Measurements from ENCODE around the gene CYTH1. TPM values are rescaled to one million over a fixed set of nuclear protein-coding genes. Genes with fewer than 3 reads are reported as not detected.

The CYTH1 gene
- total RNA-seq, 1 experiment from 2014 or later: 20.0 TPM

GRCh38 chr17:78774453-78774852 lies 7.6 kb downstream of the CYTH1 start:
- H3K27me3 Mint-ChIP-seq (ENCODE audit: low read depth): no peaks in the 10 kb centered on the region; the same call in 1 of the 2 replicates
- no peak for TF ChIP-seq SMAD4 (CRISPR knock-in tag; IDR thresholded peaks at IDR 0.05)
- TF ChIP-seq SMAD3 (CRISPR knock-in tag; IDR thresholded peaks at IDR 0.05; ENCODE audit: borderline replicate concordance): no peak
- no peak for TF ChIP-seq EMX1 (CRISPR knock-in tag; IDR thresholded peaks at IDR 0.05)
- TF ChIP-seq, protein P1, sequence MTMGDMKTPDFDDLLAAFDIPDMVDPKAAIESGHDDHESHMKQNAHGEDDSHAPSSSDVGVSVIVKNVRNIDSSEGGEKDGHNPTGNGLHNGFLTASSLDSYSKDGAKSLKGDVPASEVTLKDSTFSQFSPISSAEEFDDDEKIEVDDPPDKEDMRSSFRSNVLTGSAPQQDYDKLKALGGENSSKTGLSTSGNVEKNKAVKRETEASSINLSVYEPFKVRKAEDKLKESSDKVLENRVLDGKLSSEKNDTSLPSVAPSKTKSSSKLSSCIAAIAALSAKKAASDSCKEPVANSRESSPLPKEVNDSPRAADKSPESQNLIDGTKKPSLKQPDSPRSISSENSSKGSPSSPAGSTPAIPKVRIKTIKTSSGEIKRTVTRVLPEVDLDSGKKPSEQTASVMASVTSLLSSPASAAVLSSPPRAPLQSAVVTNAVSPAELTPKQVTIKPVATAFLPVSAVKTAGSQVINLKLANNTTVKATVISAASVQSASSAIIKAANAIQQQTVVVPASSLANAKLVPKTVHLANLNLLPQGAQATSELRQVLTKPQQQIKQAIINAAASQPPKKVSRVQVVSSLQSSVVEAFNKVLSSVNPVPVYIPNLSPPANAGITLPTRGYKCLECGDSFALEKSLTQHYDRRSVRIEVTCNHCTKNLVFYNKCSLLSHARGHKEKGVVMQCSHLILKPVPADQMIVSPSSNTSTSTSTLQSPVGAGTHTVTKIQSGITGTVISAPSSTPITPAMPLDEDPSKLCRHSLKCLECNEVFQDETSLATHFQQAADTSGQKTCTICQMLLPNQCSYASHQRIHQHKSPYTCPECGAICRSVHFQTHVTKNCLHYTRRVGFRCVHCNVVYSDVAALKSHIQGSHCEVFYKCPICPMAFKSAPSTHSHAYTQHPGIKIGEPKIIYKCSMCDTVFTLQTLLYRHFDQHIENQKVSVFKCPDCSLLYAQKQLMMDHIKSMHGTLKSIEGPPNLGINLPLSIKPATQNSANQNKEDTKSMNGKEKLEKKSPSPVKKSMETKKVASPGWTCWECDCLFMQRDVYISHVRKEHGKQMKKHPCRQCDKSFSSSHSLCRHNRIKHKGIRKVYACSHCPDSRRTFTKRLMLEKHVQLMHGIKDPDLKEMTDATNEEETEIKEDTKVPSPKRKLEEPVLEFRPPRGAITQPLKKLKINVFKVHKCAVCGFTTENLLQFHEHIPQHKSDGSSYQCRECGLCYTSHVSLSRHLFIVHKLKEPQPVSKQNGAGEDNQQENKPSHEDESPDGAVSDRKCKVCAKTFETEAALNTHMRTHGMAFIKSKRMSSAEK (CRISPR knock-in tag; IDR thresholded peaks at IDR 0.05; ENCODE audit: borderline replicate concordance): no peak
- TF ChIP-seq ZNF121 (CRISPR knock-in tag; IDR thresholded peaks at IDR 0.05): no peak
- H3K9me3 Mint-ChIP-seq: no peaks in the 10 kb centered on the region
- peak overlapping the region; percentile 72 for H3K27ac Mint-ChIP-seq
- DNase-seq (ENCODE audit: low spot score) (no peak), ATAC-seq (no peak)
- ChIA-PET POLR2A (no interaction called here), CTCF (no interaction called here)
- no peak overlapping the region for H3K4me3 Mint-ChIP-seq
- no peaks in the 10 kb centered on the region for H3K36me3 Mint-ChIP-seq
- H3K4me1 Mint-ChIP-seq: peaks cover 12% of the 10 kb centered on the region

GRCh38 chr17:78771758-78772382 lies 10.2 kb downstream of the CYTH1 start:
- ChIA-PET CTCF (no interaction called here), POLR2A (interaction anchor here (0.6 kb wide), 1 partner anchor 18 kb away, joined by 3 read pairs; no protein-coding TSS in a partner anchor)
- ATAC-seq (no peak), DNase-seq (ENCODE audit: low spot score) (no peak)
- no peaks in the 10 kb centered on the region for H3K36me3 Mint-ChIP-seq
- no peaks in the 10 kb centered on the region for H3K9me3 Mint-ChIP-seq
- peak overlapping the region; percentile 55 for H3K27ac Mint-ChIP-seq
- no peak overlapping the region for H3K4me3 Mint-ChIP-seq
- no peaks in the 10 kb centered on the region; the same call in 1 of the 2 replicates for H3K27me3 Mint-ChIP-seq (ENCODE audit: low read depth)
- H3K4me1 Mint-ChIP-seq: peaks cover 12% of the 10 kb centered on the region
- TF ChIP-seq TEAD4 (CRISPR knock-in tag; IDR thresholded peaks at IDR 0.05) (no peak), ZBTB21 (CRISPR knock-in tag; IDR thresholded peaks at IDR 0.05; ENCODE audit: borderline replicate concordance) (no peak)
- TF ChIP-seq, protein P1 (CRISPR knock-in tag; IDR thresholded peaks at IDR 0.05; ENCODE audit: borderline replicate concordance): no peak

- Mint-ChIP-seq H3K4me1 (no peaks in the 10 kb centered on the region), H3K27me3 (ENCODE audit: low read depth) (no peaks in the 10 kb centered on the region; the same call in 1 of the 2 replicates), H3K36me3 (no peaks in the 10 kb centered on the region), H3K4me3 (no peak overlapping the region), H3K27ac (no peak overlapping the region), H3K9me3 (no peaks in the 10 kb centered on the region)
- CTCF ChIA-PET: interaction anchor here (0.6 to 1.3 kb wide), 7 partner anchors 11 to 274 kb away, joined by 3 to 9 read pairs (median 3); no protein-coding TSS in a partner anchor
- no peak for DNase-seq (ENCODE audit: low spot score)
- peak; percentile 28; the same call in 1 of the 2 replicates for ATAC-seq
- POLR2A ChIA-PET: interaction anchor here (0.6 to 0.7 kb wide), 2 partner anchors 12 to 281 kb away, joined by 3 read pairs; no protein-coding TSS in a partner anchor
- TF ChIP-seq, protein P2, sequence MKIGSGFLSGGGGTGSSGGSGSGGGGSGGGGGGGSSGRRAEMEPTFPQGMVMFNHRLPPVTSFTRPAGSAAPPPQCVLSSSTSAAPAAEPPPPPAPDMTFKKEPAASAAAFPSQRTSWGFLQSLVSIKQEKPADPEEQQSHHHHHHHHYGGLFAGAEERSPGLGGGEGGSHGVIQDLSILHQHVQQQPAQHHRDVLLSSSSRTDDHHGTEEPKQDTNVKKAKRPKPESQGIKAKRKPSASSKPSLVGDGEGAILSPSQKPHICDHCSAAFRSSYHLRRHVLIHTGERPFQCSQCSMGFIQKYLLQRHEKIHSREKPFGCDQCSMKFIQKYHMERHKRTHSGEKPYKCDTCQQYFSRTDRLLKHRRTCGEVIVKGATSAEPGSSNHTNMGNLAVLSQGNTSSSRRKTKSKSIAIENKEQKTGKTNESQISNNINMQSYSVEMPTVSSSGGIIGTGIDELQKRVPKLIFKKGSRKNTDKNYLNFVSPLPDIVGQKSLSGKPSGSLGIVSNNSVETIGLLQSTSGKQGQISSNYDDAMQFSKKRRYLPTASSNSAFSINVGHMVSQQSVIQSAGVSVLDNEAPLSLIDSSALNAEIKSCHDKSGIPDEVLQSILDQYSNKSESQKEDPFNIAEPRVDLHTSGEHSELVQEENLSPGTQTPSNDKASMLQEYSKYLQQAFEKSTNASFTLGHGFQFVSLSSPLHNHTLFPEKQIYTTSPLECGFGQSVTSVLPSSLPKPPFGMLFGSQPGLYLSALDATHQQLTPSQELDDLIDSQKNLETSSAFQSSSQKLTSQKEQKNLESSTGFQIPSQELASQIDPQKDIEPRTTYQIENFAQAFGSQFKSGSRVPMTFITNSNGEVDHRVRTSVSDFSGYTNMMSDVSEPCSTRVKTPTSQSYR (CRISPR knock-in tag; IDR thresholded peaks at IDR 0.05): no peak
- TF ChIP-seq, protein P1 (CRISPR knock-in tag; IDR thresholded peaks at IDR 0.05; ENCODE audit: borderline replicate concordance): no peak
- TF ChIP-seq TEAD1 (CRISPR knock-in tag; IDR thresholded peaks at IDR 0.05) (no peak), MXD4 (CRISPR knock-in tag; IDR thresholded peaks at IDR 0.05; ENCODE audit: borderline replicate concordance) (no peak), GTF2I (CRISPR knock-in tag; conservative IDR thresholded peaks at IDR 0.05) (no peak), IRF2 (CRISPR knock-in tag; IDR thresholded peaks at IDR 0.05; ENCODE audit: borderline replicate concordance, low read depth) (no peak)
Observed at GRCh38 chr17:78769196-78769773, 12.8 kb downstream of the CYTH1 start.

All from WTC11 (cell line).